IMR-90 (cell line): Measurements from ENCODE around the gene GRM4.

Source experiments
- BHLHE40 ChIP-seq: fragments of 150-350 bp; IDR thresholded peaks from 2 replicates; pipeline ENCODE4 v1.6.1; 2016; ENCODE audit warnings: mild to moderate bottlenecking, low read depth, low read length
- MXI1 ChIP-seq: IDR thresholded peaks from 2 replicates; pipeline ENCODE4 v1.6.1; 2012; ENCODE audit warnings: low read depth, mild to moderate bottlenecking, low read length, moderate library complexity, borderline replicate concordance
- POLR2A ChIP-seq: IDR thresholded peaks from 2 replicates; pipeline ENCODE4 v1.6.1; 2012; ENCODE audit warnings: mild to moderate bottlenecking, low read depth, low read length
- TF ChIP-seq, protein P1 (sequence below): conservative IDR thresholded peaks from 2 replicates; pipeline ENCODE4 v1.5.1; 2012; ENCODE audit warnings: mild to moderate bottlenecking, low read depth, low read length, improper control_type of control experiment
- TF ChIP-seq, protein P2 (sequence below): fragments of 150-350 bp; IDR thresholded peaks from 2 replicates; pipeline ENCODE4 v1.6.1; 2016; ENCODE audit warnings: low read depth, mild to moderate bottlenecking, low read length, moderate library complexity, borderline replicate concordance

DNA sequence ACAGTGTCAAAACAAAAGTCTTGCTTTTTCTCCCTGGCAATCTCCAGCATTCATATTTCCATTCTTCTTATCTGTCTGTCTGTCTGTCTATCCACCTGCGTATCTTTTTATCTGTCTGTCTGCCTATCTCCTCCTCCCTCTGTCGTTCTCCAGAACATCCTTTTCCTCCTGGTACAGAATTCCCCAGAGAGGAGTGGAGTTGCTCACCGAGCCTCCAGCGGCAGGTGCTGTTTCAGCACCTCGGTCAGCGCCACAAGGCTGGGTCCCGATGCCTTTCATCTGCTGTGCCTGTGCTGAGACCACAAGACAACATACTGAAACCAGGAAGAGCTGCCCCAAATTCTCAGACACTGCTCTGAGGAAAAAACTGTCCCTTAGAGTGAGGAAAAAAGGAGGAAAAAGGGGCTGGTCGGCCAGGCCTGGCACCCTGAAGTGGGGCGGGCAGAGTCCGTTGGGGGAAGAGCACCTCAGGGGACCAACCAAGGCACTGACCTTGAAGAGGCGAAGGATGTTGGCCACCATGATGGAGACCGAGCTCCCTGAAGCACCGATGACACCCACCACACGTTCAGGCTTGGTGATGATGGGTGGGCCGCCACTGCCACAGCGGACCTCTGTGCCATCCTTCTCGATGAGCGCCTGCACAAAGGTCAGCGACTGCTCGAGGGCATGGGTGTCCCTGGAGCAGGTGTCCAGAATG lies 13.3 kb downstream of the GRM4 start:
- TF ChIP-seq, protein P1, sequence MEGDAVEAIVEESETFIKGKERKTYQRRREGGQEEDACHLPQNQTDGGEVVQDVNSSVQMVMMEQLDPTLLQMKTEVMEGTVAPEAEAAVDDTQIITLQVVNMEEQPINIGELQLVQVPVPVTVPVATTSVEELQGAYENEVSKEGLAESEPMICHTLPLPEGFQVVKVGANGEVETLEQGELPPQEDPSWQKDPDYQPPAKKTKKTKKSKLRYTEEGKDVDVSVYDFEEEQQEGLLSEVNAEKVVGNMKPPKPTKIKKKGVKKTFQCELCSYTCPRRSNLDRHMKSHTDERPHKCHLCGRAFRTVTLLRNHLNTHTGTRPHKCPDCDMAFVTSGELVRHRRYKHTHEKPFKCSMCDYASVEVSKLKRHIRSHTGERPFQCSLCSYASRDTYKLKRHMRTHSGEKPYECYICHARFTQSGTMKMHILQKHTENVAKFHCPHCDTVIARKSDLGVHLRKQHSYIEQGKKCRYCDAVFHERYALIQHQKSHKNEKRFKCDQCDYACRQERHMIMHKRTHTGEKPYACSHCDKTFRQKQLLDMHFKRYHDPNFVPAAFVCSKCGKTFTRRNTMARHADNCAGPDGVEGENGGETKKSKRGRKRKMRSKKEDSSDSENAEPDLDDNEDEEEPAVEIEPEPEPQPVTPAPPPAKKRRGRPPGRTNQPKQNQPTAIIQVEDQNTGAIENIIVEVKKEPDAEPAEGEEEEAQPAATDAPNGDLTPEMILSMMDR: no peak
- TF ChIP-seq BHLHE40: no peak
- TF ChIP-seq POLR2A: no peak
- TF ChIP-seq, protein P2, sequence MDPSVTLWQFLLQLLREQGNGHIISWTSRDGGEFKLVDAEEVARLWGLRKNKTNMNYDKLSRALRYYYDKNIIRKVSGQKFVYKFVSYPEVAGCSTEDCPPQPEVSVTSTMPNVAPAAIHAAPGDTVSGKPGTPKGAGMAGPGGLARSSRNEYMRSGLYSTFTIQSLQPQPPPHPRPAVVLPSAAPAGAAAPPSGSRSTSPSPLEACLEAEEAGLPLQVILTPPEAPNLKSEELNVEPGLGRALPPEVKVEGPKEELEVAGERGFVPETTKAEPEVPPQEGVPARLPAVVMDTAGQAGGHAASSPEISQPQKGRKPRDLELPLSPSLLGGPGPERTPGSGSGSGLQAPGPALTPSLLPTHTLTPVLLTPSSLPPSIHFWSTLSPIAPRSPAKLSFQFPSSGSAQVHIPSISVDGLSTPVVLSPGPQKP: no peak
- TF ChIP-seq MXI1: no peak
